Inflammatory macrophage treated with lipopolysaccharide for 1 hour (primary cell): Measurements from ENCODE around the gene AP2M1.
"Not testable (repeated sequence)": the region's sequence is repeated elsewhere in the genome, so short reads cannot be mapped to it uniquely, and the experiment has no call there.

ENCODE experiments used
- DNase-seq, 2 donors: peaks; one replicate each; pipeline ENCODE4 v3.0.0-alpha.2; 2020 to 2022

AP2M1 gene

GRCh38 chr3:184174646-184175492, at the start of gene AP2M1:
AP2M1 (plus strand) TSS chr3:184174855; CDS start chr3:184176994, 2,139 bp downstream.
- DNase-seq: peak; percentile 99

GRCh38 chr3:184126006-184126405, 48.6 kb upstream of the AP2M1 start:
- DNase-seq: no peak

- DNase-seq: peak; percentile 10 to 39
Measured at GRCh38 chr3:184129012-184129411, 45.6 kb upstream of the AP2M1 start.

GRCh38 chr3:184132945-184133344, 41.7 kb upstream of the AP2M1 start:
- no peak for DNase-seq

GRCh38 chr3:184133840-184134745, 40.6 kb upstream of the AP2M1 start:
- DNase-seq: peak; percentile 66 to 67

GRCh38 chr3:184134746-184135148, 39.9 kb upstream of the AP2M1 start:
- DNase-seq: peak in 1 of 2 donors; percentile 27

GRCh38 chr3:184135149-184135910, 39.3 kb upstream of the AP2M1 start, which contains the start of gene EIF2B5:
EIF2B5 (plus strand) TSS chr3:184135358; CDS start chr3:184135386, 28 bp downstream.
- peak; percentile 92 to 94 for DNase-seq

GRCh38 chr3:184135911-184136260, 38.8 kb upstream of the AP2M1 start:
- DNase-seq: no peak

GRCh38 chr3:184140436-184140835, 34.2 kb upstream of the AP2M1 start:
- no peak for DNase-seq

GRCh38 chr3:184142199-184142598, 32.5 kb upstream of the AP2M1 start:
- no peak for DNase-seq

GRCh38 chr3:184143327-184143726, 31.3 kb upstream of the AP2M1 start:
- no peak for DNase-seq

GRCh38 chr3:184144505-184144904, 30.1 kb upstream of the AP2M1 start:
- DNase-seq: no peak

GRCh38 chr3:184145111-184145524, 29.5 kb upstream of the AP2M1 start:
- DNase-seq: peak in 1 of 2 donors; percentile 31

- DNase-seq: no peak
Measured at GRCh38 chr3:184145751-184146270, 28.8 kb upstream of the AP2M1 start.

GRCh38 chr3:184148076-184148475, 26.6 kb upstream of the AP2M1 start:
- peak; percentile 98 for DNase-seq

- no peak for DNase-seq
Measured at GRCh38 chr3:184149123-184149522, 25.5 kb upstream of the AP2M1 start.

- DNase-seq: not testable (repeated sequence)
Measured at GRCh38 chr3:184149770-184150169, 24.9 kb upstream of the AP2M1 start.

- peak; percentile 51 to 53 for DNase-seq
Measured at GRCh38 chr3:184154885-184155643, 19.6 kb upstream of the AP2M1 start, which contains the start of gene DVL3. DVL3 (plus strand) TSS chr3:184155377; CDS start chr3:184155636, 259 bp downstream.

- peak in 1 of 2 donors; percentile 47 for DNase-seq
Measured at GRCh38 chr3:184155644-184156521, 18.8 kb upstream of the AP2M1 start.

GRCh38 chr3:184156522-184156955, 18.1 kb upstream of the AP2M1 start:
- DNase-seq: no peak
